B cell (primary cell): ENCODE data around the gene H6PD. TPM values are rescaled to one million over a fixed set of nuclear protein-coding genes. Genes with fewer than 3 reads are reported as not detected.

Source experiments
- ATAC-seq: fragments of 200-7000 bp; cut with Tn5 transposase; one replicate; pipeline ENCODE4 v1.10.0; 2021; ENCODE audit warnings: low read depth, mild to moderate bottlenecking, moderate number of reproducible peaks, moderate library complexity
- CTCF ChIA-PET: fragments of 350-600 bp; sonication (Branson Sonifier 250); formaldehyde crosslinking; loops from one replicate; lab custom pipeline; 2021; ENCODE audit warnings: antibody characterized with exemption, inconsistent platforms; lab: Charles Lee
- POLR2A ChIA-PET: fragments of 350-600 bp; sonication (Branson Sonifier 250); formaldehyde crosslinking; loops from one replicate; lab custom pipeline; 2021; ENCODE audit warnings: antibody characterized with exemption; lab: Charles Lee
- DNase-seq: peaks from one replicate; pipeline ENCODE4 v3.0.0; 2013
- H2AFZ ChIP-seq: 2 replicates; pipeline ENCODE4 v1.6.1; 2012; ENCODE audit warnings: mild to moderate bottlenecking, low read depth, low read length; ENCODE audit not compliant: insufficient read depth, poor library complexity, severe bottlenecking
- H3K27ac ChIP-seq, 2 donors: 1 replicate in 1 of 2; 2 replicates in 1 of 2; pipeline ENCODE4 v1.5.1; 2012 to 2013; ENCODE audit warnings: low read length in 2 of 2, mild to moderate bottlenecking in 2 of 2, moderate library complexity in 1 of 2
- H3K27me3 ChIP-seq, 4 experiments: fragments of 200-600 bp in 1 of 4; sonication (generic) in 1 of 4; replicated peaks in 1 of 4; 1 replicate in 2 of 4; 2 replicates in 2 of 4; pipeline versions ENCODE4 v1.6.1 to v1.7.0; 2013 to 2016; ENCODE audit warnings: low read length in 3 of 4, mild to moderate bottlenecking in 2 of 4, mixed read lengths in 1 of 4, moderate library complexity in 1 of 4; ENCODE audit not compliant: insufficient read depth in 4 of 4, control insufficient read depth in 3 of 4; ENCODE audit errors: control extremely low read depth in 1 of 4
- H3K36me3 ChIP-seq, 2 experiments: replicated peaks in 1 of 2; 1 replicate in 1 of 2; 2 replicates in 1 of 2; pipeline versions ENCODE4 v1.6.1 to v1.7.1; 2013; ENCODE audit warnings: low read length in 1 of 2; ENCODE audit not compliant: insufficient read depth in 2 of 2, control insufficient read depth in 1 of 2; ENCODE audit errors: control extremely low read depth in 1 of 2, extremely low read depth in 1 of 2
- H3K4me1 ChIP-seq, 2 donors: fragments of 200-600 bp in 1 of 2; sonication (generic) in 1 of 2; 1 replicate in 1 of 2; 2 replicates in 1 of 2; pipeline versions ENCODE4 v1.5.1 to v1.6.1; 2013 to 2017; ENCODE audit warnings: low read length in 2 of 2; ENCODE audit not compliant: control insufficient read depth in 2 of 2, insufficient read depth in 2 of 2
- H3K4me2 ChIP-seq: replicated peaks from 2 replicates; pipeline ENCODE3; 2012; ENCODE audit warnings: mild to moderate bottlenecking, low read depth, low read length; ENCODE audit not compliant: poor library complexity, severe bottlenecking
- H3K4me3 ChIP-seq, 5 experiments: fragments of 200-600 bp in 1 of 5; sonication (generic) in 1 of 5; 1 replicate in 3 of 5; 2 replicates in 2 of 5; pipeline versions ENCODE4 v1.5.1 to v1.7.0; 2011 to 2016; ENCODE audit warnings: low read length in 4 of 5, mild to moderate bottlenecking in 4 of 5, low read depth in 2 of 5, control low read depth in 1 of 5, moderate library complexity in 1 of 5; ENCODE audit not compliant: insufficient read depth in 1 of 5; ENCODE audit errors: control extremely low read depth in 1 of 5, extremely low read depth in 1 of 5
- H3K79me2 ChIP-seq: fragments of 200-600 bp; sonication (generic); one replicate; pipeline ENCODE4 v1.6.0; 2016; ENCODE audit warnings: low read length; ENCODE audit not compliant: control insufficient read depth, insufficient read depth
- H3K9ac ChIP-seq: fragments of 200-600 bp; sonication (generic); 2 replicates; pipeline ENCODE4 v1.6.1; 2017; ENCODE audit warnings: mild to moderate bottlenecking, low read length, moderate library complexity
- H3K9me3 ChIP-seq, 3 donors: one replicate each; pipeline versions ENCODE4 v1.6.1 to v1.7.1; 2013; ENCODE audit warnings: low read length in 2 of 3; ENCODE audit not compliant: control insufficient read depth in 2 of 3, insufficient read depth in 1 of 3; ENCODE audit errors: control extremely low read depth in 1 of 3
- H4K20me1 ChIP-seq: 2 replicates; pipeline ENCODE4 v1.6.0; 2012; ENCODE audit warnings: mild to moderate bottlenecking, low read length; ENCODE audit not compliant: insufficient read depth, control insufficient read depth, poor library complexity, severe bottlenecking
- H3K27ac Mint-ChIP-seq: one replicate; pipeline ENCODE4 v1.8.0; 2021; ENCODE audit warnings: mixed read lengths
- H3K27me3 Mint-ChIP-seq: one replicate; pipeline ENCODE4 v1.8.0; 2021; ENCODE audit warnings: mixed read lengths
- H3K4me1 Mint-ChIP-seq: one replicate; pipeline ENCODE4 v1.8.0; 2021; ENCODE audit warnings: mixed read lengths
- H3K4me3 Mint-ChIP-seq: one replicate; pipeline ENCODE4 v1.8.0; 2021; ENCODE audit warnings: mixed read lengths
- H3K9me3 Mint-ChIP-seq: one replicate; pipeline ENCODE4 v1.8.0; 2022; ENCODE audit warnings: mixed read lengths; ENCODE audit not compliant: insufficient read depth
- EZH2 ChIP-seq: IDR thresholded peaks from 2 replicates; pipeline ENCODE4 v1.6.1; 2012; ENCODE audit warnings: borderline replicate concordance, low read depth, mild to moderate bottlenecking, moderate library complexity, low read length; ENCODE audit not compliant: insufficient read depth, poor library complexity, severe bottlenecking
- WGBS: methylation state at CpG from one replicate; pipeline ENCODE4 v1.1.5; 2013; ENCODE audit warnings: missing lambda C conversion rate; ENCODE audit not compliant: insufficient coverage; 5-methylcytosine and 5-hydroxymethylcytosine counted together
- intact Hi-C: fragments of 100-400 bp; cut with micrococcal nuclease; formaldehyde crosslinking; loops from one replicate; pipeline ENCODE4 v1.10.0; 2022
- polyA plus RNA-seq: library from polyadenylated mRNA; depleted of rRNA; stranded (reverse); fragments of >200 nt; gene quantifications from 2 replicates; pipeline ENCODE4 v1.2.3, GENCODE V29; 2012
- total RNA-seq, 2 donors: library from RNA; stranded (reverse); fragments of 120-200 nt in 1 of 2; gene quantifications; 1 replicate in 1 of 2; 2 replicates in 1 of 2; pipeline versions ENCODE4 v1.2.3 to v1.2.4, GENCODE V29; 2013 to 2022
- TF ChIP-seq, protein P1 (sequence below): fragments of 200-600 bp; IDR thresholded peaks from one replicate; pipeline ENCODE4 v1.8.0; 2022; ENCODE audit warnings: antibody characterized with exemption, mild to moderate bottlenecking

Gene H6PD
- total and polyA plus RNA-seq, 2 donors (not counting 1 experiment from before 2014, with no cell fraction given): 11.3 to 30.2 TPM

DNA sequence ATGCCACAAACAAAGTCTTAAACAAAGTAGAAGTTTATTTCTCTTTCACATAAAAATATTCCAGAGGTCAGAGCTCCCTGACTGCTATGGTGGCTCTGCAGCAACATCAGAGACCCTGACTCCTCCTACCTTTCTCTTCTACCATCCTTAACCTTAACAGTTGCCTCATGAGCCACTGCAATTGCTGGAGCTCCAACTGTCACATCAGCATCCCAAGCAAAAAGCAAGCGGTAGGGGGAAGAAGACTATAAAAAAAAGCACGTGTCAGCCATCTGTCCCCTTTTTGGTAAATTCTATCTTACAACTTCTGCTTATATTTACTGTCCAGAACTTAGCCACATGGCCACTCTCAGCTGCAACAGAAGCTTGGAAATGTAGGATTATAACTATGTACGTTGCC, 21.8 kb upstream of the H6PD start:
- ChIA-PET CTCF (no interaction called here), POLR2A (no interaction called here)
- Histone ChIP-seq H3K4me2 (no peak overlapping the region), H3K27ac (no peak overlapping the region), H3K27me3 (peaks cover 0 to 4% (median 0%) of the 10 kb centered on the region in 4 experiments), H3K9me3 (no peaks in the 10 kb centered on the region), H4K20me1 (no peaks in the 10 kb centered on the region), H2AFZ (no peak overlapping the region), H3K4me1 (no peaks in the 10 kb centered on the region), H3K9ac (no peak overlapping the region), H3K79me2 (no peaks in the 10 kb centered on the region), H3K4me3 (no peak overlapping the region), H3K36me3 (no peaks in the 10 kb centered on the region)
- Mint-ChIP-seq H3K9me3 (no peaks in the 10 kb centered on the region), H3K4me1 (no peaks in the 10 kb centered on the region), H3K4me3 (no peak overlapping the region), H3K27ac (no peak overlapping the region), H3K27me3 (peaks cover 26% of the 10 kb centered on the region)
- ATAC-seq (no peak), DNase-seq (no peak)
- intact Hi-C loops: no loop called here
- 100% methylated on average over 1 of the region's 3 CpGs for WGBS
- TF ChIP-seq EZH2: no peak
- TF ChIP-seq, protein P1, sequence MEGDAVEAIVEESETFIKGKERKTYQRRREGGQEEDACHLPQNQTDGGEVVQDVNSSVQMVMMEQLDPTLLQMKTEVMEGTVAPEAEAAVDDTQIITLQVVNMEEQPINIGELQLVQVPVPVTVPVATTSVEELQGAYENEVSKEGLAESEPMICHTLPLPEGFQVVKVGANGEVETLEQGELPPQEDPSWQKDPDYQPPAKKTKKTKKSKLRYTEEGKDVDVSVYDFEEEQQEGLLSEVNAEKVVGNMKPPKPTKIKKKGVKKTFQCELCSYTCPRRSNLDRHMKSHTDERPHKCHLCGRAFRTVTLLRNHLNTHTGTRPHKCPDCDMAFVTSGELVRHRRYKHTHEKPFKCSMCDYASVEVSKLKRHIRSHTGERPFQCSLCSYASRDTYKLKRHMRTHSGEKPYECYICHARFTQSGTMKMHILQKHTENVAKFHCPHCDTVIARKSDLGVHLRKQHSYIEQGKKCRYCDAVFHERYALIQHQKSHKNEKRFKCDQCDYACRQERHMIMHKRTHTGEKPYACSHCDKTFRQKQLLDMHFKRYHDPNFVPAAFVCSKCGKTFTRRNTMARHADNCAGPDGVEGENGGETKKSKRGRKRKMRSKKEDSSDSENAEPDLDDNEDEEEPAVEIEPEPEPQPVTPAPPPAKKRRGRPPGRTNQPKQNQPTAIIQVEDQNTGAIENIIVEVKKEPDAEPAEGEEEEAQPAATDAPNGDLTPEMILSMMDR: no peak

DNA sequence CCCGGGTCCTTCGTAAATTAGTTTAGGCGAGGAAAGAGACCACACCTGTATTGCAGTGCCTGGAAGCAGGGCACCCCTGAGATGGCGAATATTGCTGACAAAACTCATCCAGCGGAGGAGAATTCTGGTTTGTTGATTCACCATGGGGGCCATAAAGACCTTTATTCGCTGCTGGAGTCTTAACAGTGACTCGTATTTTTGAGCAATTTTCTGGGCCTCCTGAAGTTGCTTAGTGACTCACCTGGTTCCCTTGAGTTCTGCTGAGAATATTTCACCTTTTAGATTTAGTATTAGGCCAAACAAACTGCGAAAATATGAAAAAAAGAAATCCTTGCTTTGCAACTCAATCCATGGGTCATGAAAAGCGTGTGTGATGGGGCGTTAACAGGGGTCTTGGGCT, 20.6 kb upstream of the H6PD start:
- H3K27ac ChIP-seq: no peak overlapping the region
- peaks cover 3% of the 10 kb centered on the region for H3K9me3 Mint-ChIP-seq
- ChIA-PET POLR2A (no interaction called here), CTCF (no interaction called here)
- no peaks in the 10 kb centered on the region for H3K4me1 Mint-ChIP-seq
- no peaks in the 10 kb centered on the region for H3K9me3 ChIP-seq
- no peak for TF ChIP-seq EZH2
- TF ChIP-seq, protein P1: no peak
- H3K4me2 ChIP-seq: no peak overlapping the region
- no peak for ATAC-seq
- H3K27me3 ChIP-seq: no peaks in the 10 kb centered on the region
- no peaks in the 10 kb centered on the region for H3K4me1 ChIP-seq
- no peak overlapping the region for H3K27ac Mint-ChIP-seq
- no peaks in the 10 kb centered on the region for H3K36me3 ChIP-seq
- no peak overlapping the region for H3K9ac ChIP-seq
- no peaks in the 10 kb centered on the region for H4K20me1 ChIP-seq
- intact Hi-C loops: no loop called here
- WGBS: 89% methylated on average over 10 of the region's 10 CpGs
- H3K79me2 ChIP-seq: no peaks in the 10 kb centered on the region
- H3K4me3 ChIP-seq: no peak overlapping the region
- peaks cover 24% of the 10 kb centered on the region for H3K27me3 Mint-ChIP-seq
- H3K4me3 Mint-ChIP-seq: no peak overlapping the region
- no peak overlapping the region for H2AFZ ChIP-seq
- no peak for DNase-seq
